ENCODE data around the gene FOXN3. TPM values are rescaled to one million over a fixed set of nuclear protein-coding genes. Genes with fewer than 3 reads are reported as not detected.

FOXN3 gene
- total RNA-seq, 1 experiment from 2014 or later = 125 TPM

DNA sequence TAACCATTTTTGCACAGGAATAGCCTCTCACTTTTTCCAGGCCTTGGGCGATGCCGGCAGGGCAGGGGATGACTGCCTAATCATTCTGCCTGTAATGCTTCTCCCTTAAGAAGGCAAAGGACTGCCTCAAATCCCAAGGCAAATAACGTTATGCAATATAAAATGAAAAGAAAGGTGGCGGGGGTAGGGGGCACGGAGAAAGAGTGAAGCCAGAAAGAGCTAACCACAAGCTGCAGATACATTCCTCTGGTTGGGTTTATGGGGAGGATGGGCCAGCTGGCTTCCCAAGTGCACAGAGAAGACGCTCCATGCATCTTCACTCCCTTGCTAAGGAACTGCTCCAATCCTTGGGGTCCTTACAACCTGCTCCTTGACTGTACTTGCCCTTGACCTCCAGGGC lies 229.5 kb downstream of the FOXN3 start:
- peaks cover 22 to 30% (median 25%) of the 10 kb centered on the region in 3 experiments for H3K36me3 Mint-ChIP-seq (ENCODE audit: insufficient read depth in 1 of 3, low read depth in 3 of 3)
- H3K23ac ChIP-seq (ENCODE audit: insufficient read length, low read depth, low read length) = no peak overlapping the region
- H3K9me3 Mint-ChIP-seq = no peaks in the 10 kb centered on the region
- H3K9me3 ChIP-seq (ENCODE audit: control insufficient read depth, low read depth, low read length) = no peaks in the 10 kb centered on the region
- H3T11ph ChIP-seq (ENCODE audit: low read length) = no peak overlapping the region
- H3K4me3 Mint-ChIP-seq = no peak overlapping the region
- H3K4me2 ChIP-seq (ENCODE audit: insufficient read depth, insufficient read length, low read length) = no peak overlapping the region
- no peak overlapping the region for H2BK5ac ChIP-seq (ENCODE audit: insufficient read length, low read length)
- no peak for DNase-seq
- no peak overlapping the region for H4K91ac ChIP-seq (ENCODE audit: insufficient read length, low read depth, low read length)
- no peaks in the 10 kb centered on the region for H3K79me1 ChIP-seq (ENCODE audit: insufficient read depth, low read depth, low read length, poor library complexity, severe bottlenecking)
- H2AFZ ChIP-seq (ENCODE audit: low read length) = no peak overlapping the region
- H2BK120ac ChIP-seq (ENCODE audit: low read depth, low read length, poor library complexity, severe bottlenecking) = no peak overlapping the region
- H3K14ac ChIP-seq (ENCODE audit: insufficient read depth, low read length) = no peak overlapping the region
- H3K4ac ChIP-seq (ENCODE audit: low read depth, low read length) = no peak overlapping the region
- no peaks in the 10 kb centered on the region for H3K27me3 ChIP-seq (ENCODE audit: insufficient read depth, low read length)
- H3K27ac Mint-ChIP-seq = peak overlapping the region in 1 of 3 experiments; percentile 72; a peak in 1 of 7 replicates
- no peak overlapping the region for H2BK20ac ChIP-seq (ENCODE audit: low read depth, low read length, poor library complexity, severe bottlenecking)
- H4K5ac ChIP-seq (ENCODE audit: insufficient read length, low read depth, low read length) = no peak overlapping the region
- H3K4me1 Mint-ChIP-seq = peaks cover 31% of the 10 kb centered on the region in 2 experiments
- no peaks in the 10 kb centered on the region for H3K23me2 ChIP-seq (ENCODE audit: insufficient read length, low read depth, low read length, poor library complexity, severe bottlenecking)
- H2BK12ac ChIP-seq (ENCODE audit: insufficient read length, low read depth, low read length) = no peak overlapping the region
- H2BK15ac ChIP-seq (ENCODE audit: low read depth, low read length) = no peak overlapping the region
- H2AK5ac ChIP-seq (ENCODE audit: insufficient read length, low read length) = no peak overlapping the region
- no CpG with 5 or more reads among the region's 6 CpGs for WGBS (ENCODE audit: extremely low coverage, insufficient read length, low lambda C conversion rate)
- no peaks in the 10 kb centered on the region for H3K27me3 Mint-ChIP-seq (ENCODE audit: low read depth)
- H4K20me1 ChIP-seq (ENCODE audit: control insufficient read depth, insufficient read depth, insufficient read length) = no peaks in the 10 kb centered on the region
- no peak overlapping the region for H3K9ac ChIP-seq (ENCODE audit: extremely low read depth, insufficient read length, low read length)
- no peak overlapping the region for H4K8ac ChIP-seq (replicated peaks; ENCODE audit: insufficient read length, low read depth, low read length)
- no peak overlapping the region for H3K56ac ChIP-seq (ENCODE audit: insufficient read length, low read depth, low read length)
- no peak overlapping the region for H3K27ac ChIP-seq (ENCODE audit: insufficient read length, low read depth, low read length)
- no peaks in the 10 kb centered on the region; the same call in 1 of the 2 replicates for H3K79me2 ChIP-seq (ENCODE audit: insufficient read depth, low read length)
- TF ChIP-seq, protein P1, sequence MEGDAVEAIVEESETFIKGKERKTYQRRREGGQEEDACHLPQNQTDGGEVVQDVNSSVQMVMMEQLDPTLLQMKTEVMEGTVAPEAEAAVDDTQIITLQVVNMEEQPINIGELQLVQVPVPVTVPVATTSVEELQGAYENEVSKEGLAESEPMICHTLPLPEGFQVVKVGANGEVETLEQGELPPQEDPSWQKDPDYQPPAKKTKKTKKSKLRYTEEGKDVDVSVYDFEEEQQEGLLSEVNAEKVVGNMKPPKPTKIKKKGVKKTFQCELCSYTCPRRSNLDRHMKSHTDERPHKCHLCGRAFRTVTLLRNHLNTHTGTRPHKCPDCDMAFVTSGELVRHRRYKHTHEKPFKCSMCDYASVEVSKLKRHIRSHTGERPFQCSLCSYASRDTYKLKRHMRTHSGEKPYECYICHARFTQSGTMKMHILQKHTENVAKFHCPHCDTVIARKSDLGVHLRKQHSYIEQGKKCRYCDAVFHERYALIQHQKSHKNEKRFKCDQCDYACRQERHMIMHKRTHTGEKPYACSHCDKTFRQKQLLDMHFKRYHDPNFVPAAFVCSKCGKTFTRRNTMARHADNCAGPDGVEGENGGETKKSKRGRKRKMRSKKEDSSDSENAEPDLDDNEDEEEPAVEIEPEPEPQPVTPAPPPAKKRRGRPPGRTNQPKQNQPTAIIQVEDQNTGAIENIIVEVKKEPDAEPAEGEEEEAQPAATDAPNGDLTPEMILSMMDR (conservative IDR thresholded peaks at IDR 0.05) = no peak
- H3K18ac ChIP-seq (ENCODE audit: insufficient read length, low read depth, low read length) = no peak overlapping the region
- no peaks in the 10 kb centered on the region for H3K4me1 ChIP-seq (ENCODE audit: insufficient read depth, low read length)
